Measurements from ENCODE around the gene HBZ. TPM values are rescaled to one million over a fixed set of nuclear protein-coding genes. Genes with fewer than 3 reads are reported as not detected.
"Not testable (repeated sequence)": the region's sequence is repeated elsewhere in the genome, so short reads cannot be mapped to it uniquely, and the experiment has no call there.

HBZ gene
- total and polyA plus RNA-seq, 8 donors: 0.35 TPM; not detected in 7

- DNase-seq (no peak), ATAC-seq (no peak), FAIRE-seq (no peak)
- intact Hi-C loops (cut with DNase I): no loop called here
- Histone ChIP-seq H3K9me3 (no peaks in the 10 kb centered on the region), H3K36me3 (no peaks in the 10 kb centered on the region), H3K4me3 (no peak overlapping the region), H3K27me3 (no peaks in the 10 kb centered on the region), H3K27ac (no peak overlapping the region), H3K4me1 (no peaks in the 10 kb centered on the region)
- 34 to 43% methylated on average over 9 of the region's 9 CpGs for WGBS, 2 donors
- no peak for TF ChIP-seq CTCF (IDR thresholded peaks at IDR 0.05)
These were observed 3.3 kb upstream of the HBZ start for GRCh38 chr16:149024-149660.

- not testable (repeated sequence) for H3K27me3 ChIP-seq
These were observed 681 bp downstream of the HBZ start for GRCh38 chr16:153129-153521.

GRCh38 chr16:153550-154216, 1.2 kb downstream of the HBZ start:
- H3K27me3 ChIP-seq; H3K4me1 ChIP-seq; H3K4me3 ChIP-seq; H3K36me3 ChIP-seq; H3K9me3 ChIP-seq; H3K27ac ChIP-seq; DNase-seq; FAIRE-seq; intact Hi-C loops (cut with DNase I): not testable (repeated sequence)
- peak in 1 of 4 donors; percentile 4 for ATAC-seq
- 7% methylated on average over 3 of the region's 74 CpGs; no CpG with 5 or more reads in 1 of the 2 donors for WGBS, 2 donors

More at GRCh38 chr16:153129-153521, 681 bp downstream of the HBZ start:
- peak in 3 of 4 donors; percentile 15 to 36 (median 35) for ATAC-seq
- intact Hi-C loops (cut with DNase I); DNase-seq; FAIRE-seq; H3K4me1 ChIP-seq; H3K27ac ChIP-seq; H3K4me3 ChIP-seq; H3K36me3 ChIP-seq; H3K9me3 ChIP-seq: not testable (repeated sequence)
- 67 to 69% methylated on average over 3 to 4 of the region's 6 CpGs for WGBS, 2 donors

- FAIRE-seq: no peak
- H3K27ac ChIP-seq: no peak overlapping the region
- TF ChIP-seq CTCF (IDR thresholded peaks at IDR 0.05): no peak
- no peak for DNase-seq
- H3K27me3 ChIP-seq: no peaks in the 10 kb centered on the region
- H3K4me3 ChIP-seq: peak overlapping the region; percentile 16 to 53 (median 42)
- intact Hi-C loops (cut with DNase I): no loop called here
- no peaks in the 10 kb centered on the region for H3K9me3 ChIP-seq
- H3K36me3 ChIP-seq: no peaks in the 10 kb centered on the region
- ATAC-seq: peak; percentile 70 to 90 (median 79)
- peaks cover 0 to 5% (median 3%) of the 10 kb centered on the region in 3 donors for H3K4me1 ChIP-seq
- 2% methylated on average over 49 to 53 of the region's 59 CpGs for WGBS, 2 donors
These were observed 2.0 kb downstream of the HBZ start for GRCh38 chr16:154217-155030.

GRCh38 chr16:155031-155398, 2.6 kb downstream of the HBZ start:
- intact Hi-C loops (cut with DNase I): no loop called here
- ATAC-seq (no peak), FAIRE-seq (no peak), DNase-seq (no peak)
- Histone ChIP-seq H3K36me3 (no peaks in the 10 kb centered on the region), H3K27me3 (no peaks in the 10 kb centered on the region), H3K4me1 (peaks cover 0 to 5% (median 3%) of the 10 kb centered on the region in 3 donors), H3K27ac (no peak overlapping the region), H3K9me3 (no peaks in the 10 kb centered on the region), H3K4me3 (peak overlapping the region in 1 of 4 donors; percentile 53)
- 62 to 67% methylated on average over 7 of the region's 7 CpGs for WGBS, 2 donors
- TF ChIP-seq CTCF (IDR thresholded peaks at IDR 0.05): no peak
